HG03520 (cell line): ENCODE data around the gene CTBP2.

Experiments used
- ATAC-seq: cut with Tn5 transposase; IDR thresholded peaks from one replicate; pipeline ENCODE4 v1.9.1; 2021; ENCODE audit warnings: mild to moderate bottlenecking, moderate library complexity; ENCODE audit not compliant: unreplicated experiment

The CTBP2 gene

DNA sequence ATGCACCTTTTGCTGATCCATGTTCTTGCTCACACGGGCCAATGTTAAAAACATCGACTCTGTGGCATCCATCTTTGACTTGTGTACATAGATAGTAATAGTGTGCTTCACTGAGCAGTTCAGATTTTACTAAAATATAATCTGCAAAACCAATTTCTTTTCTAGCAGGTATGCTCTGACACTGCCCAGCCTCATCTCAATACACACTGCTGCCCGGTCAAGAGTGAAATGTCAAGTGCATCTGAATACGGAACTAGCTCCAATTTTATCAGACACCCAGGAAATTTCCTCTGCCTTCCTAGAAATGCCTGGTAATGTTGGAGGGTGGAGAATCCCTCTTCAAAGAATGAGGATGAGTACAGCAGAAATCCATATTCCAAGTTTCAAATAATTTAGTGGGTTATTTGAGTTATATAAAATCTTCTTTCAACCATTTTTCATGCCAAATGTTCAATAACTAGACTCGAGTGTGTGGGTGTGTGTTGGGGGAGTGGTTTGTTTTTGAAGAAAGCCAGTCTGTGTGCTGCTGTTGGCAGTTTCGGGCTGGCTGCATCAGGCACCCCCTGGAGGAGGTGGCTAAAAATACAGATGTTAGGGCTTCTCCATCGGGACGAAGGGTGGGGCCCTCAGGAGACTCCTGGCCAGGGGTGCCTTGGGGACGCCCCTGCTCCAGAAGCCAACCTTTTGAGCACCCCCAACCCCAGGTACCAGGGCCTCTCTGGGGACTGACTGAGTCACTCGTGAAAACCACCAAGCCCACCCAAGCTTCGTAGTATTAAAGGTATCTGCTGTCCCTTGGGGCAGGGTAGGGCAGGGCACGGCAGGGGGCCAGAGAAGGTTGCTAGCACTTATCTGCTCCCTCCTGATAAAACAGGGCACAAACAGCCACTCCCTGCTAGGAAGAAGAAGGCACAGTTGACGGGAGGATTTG is 15.4 kb downstream of the CTBP2 start:
- no peak for ATAC-seq

DNA sequence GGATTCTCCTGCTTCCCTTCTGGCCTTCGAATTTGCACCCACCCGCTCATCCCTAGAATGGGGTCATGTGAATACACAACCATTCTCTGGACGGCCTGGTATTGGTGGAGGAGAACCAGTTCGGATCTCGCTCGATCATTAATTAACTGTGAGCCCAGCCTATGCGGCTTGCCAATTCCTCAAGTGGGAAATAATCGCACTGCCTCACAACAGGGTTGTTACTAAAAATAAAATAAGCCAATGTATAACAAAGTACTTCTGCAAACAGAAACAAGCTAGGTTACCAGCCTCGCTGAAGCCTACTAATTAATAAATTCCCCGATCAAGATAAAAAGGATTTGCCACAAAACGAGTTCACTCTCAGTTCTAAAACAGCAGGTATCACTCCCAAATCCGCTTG is 16.2 kb downstream of the CTBP2 start:
- ATAC-seq = no peak

DNA sequence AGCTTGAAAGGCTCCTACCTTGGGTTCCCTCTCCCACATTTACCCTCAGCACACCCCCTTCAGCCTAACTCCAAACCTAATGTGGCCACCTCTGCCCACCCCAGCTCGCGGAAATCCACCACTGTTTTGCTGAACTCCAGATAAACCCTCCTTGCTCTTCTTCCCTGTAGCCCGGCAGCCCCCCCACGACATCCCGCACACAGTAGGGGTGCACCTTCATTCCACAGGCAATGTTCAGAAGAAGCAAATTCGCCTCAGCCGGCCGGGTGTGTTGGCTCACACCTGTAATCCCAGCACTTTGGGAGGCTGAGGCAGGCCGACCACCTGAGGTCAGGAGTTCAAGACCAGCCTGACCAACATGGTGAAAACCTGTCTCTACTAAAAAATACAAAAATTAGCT is 17.4 kb downstream of the CTBP2 start:
- no peak for ATAC-seq

DNA sequence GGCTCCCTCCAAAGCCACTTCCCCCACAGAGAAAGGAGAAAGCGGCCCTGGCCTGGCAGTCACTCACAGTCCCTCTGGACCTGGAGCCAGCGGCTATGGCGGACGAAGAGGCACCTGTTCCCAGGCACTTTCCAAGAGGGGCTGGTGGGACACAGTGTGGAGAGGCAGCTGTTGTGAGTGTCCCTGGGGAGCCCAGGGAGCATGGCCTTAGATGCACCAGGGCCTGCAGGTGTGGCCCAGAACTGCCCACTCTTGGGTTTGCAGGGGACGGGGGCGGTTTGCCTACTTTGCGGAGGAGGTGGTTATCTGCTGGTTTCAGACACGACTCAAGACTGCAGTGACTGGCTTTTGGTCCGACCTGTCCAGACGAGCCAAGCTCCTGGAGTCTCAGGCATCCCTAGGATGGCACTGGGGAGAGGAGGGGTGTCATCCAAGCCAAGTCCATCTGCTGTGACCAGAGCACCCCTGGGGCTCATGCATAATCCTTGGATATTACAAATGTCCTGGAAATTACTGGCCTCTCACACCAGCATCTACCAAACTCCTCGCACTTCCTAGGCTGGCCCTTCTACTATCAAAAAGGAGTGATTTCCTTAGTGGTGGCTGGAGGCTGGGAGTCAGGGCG is 18.4 kb downstream of the CTBP2 start:
- ATAC-seq = no peak

DNA sequence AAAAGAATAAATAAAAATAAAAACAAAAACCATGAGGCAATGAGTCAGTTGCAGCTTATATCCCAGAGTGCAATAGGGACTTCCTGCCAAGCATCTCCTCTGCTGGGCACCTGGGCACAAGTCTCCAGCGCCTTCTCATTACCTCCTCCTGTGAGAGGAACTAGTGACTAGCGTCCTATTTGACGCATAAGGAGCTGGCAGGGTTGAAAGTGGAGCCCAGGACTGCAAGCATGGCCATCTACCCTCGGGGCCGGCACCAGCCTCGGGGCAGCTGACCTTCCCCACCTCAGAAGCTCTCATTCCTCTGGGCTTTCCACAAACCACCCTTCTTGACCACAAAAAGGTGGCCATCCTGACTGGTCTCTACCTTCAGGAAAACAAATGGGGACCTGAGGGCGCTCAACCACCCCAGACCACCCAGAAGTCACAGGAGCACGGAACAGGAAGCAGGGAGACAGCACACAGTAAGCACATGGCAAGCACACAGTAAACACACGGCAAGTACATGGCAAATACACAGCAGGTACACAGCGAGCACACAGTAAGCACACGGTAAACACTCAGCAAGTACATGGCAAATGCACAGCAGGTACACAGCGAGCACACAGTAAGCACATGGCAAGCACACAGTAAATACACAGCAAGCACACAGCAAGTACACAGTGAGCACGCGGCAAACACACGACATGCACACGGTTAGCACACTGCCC is 19.1 kb downstream of the CTBP2 start:
- ATAC-seq = no peak

DNA sequence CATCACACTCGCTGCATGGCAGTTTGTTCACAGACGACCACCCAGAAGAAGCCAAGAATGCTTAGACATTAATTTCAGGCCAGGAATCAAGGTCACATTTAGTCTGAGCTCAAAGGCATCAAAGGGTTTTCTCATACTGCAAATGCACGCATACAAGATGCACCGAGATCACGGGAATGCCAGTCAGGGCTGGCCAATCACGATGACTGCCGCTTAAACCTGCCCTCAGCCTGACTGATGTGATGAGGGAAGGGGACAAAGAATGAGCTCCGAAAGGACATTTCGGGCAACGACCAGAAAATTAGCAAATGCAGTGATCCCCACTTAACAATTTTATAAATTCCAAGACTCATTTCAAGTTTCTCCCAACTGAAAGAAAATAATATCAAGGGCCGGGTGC is 20.2 kb downstream of the CTBP2 start:
- ATAC-seq = no peak

DNA sequence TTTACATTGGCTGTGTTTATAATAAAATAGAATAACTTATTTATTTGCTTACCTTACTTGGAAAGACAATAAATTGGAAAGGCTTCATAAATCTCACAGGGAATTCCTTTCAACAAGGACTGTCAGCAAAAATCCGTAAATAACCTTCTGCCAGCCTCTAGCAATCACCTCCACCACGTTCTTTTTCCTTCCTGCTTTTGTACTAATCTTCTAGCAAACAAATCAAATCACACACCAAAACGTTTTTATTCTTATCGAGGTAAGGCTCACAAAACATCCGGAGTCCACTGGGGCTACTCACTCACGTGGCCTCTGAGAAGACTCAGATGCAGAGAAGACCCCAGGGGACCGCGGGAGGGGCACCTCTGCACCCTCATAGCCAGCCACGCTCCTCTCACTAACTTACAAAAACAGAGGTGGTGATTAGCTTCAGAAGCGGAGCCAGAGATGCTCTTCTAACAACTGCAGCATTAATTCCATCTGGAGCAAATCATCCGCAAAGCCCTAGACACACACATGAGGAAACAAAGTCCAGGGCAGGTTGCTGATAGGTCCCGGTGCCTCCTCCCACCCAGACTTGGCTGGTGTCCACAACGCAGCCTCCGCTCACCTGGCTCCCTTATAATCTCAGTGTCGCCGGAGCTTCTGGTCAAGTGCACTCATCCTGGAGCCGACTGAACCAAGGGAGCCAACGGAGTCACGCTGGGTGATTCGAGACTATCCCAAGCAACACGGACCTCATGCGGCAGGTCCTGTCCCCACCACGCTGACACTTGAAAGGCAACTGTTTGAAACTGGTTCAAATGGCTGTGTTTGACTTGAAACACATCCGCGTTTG is 22.5 kb downstream of the CTBP2 start:
- ATAC-seq = no peak

DNA sequence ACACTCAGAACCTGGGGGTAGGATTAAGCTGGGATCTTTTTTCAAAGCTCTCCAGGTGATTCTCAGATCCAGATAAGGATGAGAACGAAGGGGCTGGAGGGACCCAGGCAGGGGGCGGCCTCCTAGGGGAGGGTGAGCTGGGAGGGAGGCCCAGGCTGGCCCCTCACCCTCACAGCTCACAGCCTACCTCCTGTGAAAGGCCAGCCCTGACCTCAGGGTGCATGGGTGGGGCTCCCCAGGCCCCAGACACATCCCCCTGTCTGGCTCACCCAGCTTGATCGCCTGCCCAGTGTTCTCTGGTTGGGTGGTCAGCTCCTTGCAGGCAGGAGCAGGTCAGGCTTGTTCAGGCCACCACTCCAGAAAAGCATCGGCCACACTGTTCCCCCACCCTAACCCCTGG is 24.3 kb downstream of the CTBP2 start:
- ATAC-seq = no peak

DNA sequence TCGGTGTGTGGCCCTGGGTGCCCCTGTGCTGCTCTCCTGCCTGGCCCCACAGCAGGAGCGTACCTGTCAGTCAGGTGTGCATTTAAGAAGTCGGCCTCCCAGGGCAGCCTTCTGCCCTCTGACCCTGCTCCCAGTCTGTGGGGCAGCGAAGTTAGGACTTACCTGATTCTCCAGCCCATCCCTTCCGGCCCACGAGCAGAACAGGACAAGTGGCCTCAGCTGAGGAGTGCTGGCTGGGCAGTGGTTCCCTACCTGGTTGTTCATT is 24.7 kb downstream of the CTBP2 start:
- ATAC-seq = no peak

DNA sequence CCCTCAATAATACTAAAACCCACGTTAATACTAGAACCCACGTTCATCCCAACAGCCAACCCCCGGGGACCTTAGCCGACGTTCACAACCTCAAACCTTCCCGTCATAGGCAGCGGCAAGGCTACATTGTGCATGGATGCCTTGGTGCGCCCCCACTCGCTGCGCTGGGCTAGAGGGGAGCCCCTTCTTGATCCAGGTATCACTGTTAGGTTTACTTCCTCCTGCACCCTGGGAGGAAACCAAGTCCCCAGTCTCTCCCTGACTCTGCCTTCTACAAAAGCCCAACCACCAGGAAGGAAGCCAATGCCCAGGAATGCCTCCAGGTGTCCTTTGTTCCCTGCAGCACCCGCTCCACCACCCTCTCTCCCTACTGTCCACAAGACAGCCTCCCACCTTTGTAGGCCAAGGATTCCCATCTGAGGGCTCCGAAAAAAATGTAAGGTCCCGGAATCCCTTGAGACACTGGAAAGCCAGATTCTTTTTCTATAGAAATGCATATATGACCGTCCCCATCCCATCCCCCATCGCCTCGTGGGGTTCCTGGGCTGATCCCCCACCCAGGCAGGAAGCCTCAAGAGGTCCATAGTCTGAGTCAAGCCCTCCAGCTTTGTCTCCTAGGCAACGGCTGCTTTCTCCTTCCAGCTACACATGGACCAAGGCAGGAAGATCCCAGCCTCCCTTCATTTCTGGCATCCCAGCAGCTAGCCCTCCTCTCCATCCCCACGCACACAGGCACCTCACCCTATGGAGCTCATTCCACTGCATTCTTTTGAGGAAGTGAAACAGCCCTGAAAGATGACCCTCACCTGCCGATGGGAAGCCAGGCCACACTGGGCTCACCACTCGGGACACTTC is 25.2 kb downstream of the CTBP2 start:
- no peak for ATAC-seq

DNA sequence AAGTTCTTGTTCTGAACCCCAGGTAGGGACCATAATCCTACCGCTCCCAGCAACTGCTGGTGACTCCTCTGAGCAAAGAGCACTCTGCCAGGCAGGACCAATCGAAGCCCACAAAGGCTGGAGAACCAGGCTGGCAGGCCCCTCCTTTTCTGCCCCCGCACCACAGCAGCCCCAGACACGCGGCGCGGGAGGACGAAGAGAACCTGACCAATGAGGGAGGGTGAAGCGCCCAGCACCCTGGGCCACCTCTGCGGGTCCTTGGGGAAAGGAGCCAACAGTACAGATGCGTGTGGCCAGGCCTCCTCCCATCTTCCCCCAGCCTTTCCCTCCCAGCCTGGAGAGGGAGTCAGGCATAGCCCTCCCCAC is 25.9 kb downstream of the CTBP2 start:
- ATAC-seq = no peak

DNA sequence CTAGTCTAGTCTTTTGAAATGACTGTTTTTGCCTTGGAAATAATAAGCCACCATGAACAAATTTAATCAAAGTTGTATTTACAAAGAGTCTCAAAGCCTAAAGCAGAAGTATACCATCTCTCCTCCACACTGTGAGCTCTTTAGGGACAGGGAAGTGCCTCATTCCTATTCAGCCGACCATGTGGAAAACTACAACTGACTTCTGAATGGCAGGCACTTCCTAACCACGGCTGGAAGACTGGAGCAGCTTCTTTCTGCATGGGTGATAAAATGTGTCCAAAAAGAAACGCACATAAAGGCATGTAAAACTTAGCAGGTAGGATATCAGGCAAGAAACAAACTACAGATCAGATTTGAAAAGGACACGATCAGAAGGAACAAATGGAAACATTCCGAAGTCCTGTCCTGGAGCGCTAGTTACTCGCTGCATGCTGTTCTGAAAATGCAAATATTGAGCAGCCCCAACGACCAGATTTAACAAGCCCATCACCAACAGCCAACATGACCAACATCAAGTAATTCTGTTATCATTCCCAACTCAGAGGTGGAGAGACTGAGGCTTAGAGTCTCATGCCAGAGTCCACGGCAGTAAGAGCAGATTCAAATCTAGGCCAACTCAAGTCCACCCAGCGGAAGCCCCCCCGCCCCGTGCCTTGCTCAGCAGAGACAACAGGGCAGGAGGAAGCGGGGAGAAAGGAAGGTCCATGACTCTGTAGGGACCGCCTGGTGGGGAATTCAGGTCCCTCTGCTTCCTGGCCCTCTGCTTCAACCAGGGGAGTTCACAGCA is 26.5 kb downstream of the CTBP2 start:
- no peak for ATAC-seq

DNA sequence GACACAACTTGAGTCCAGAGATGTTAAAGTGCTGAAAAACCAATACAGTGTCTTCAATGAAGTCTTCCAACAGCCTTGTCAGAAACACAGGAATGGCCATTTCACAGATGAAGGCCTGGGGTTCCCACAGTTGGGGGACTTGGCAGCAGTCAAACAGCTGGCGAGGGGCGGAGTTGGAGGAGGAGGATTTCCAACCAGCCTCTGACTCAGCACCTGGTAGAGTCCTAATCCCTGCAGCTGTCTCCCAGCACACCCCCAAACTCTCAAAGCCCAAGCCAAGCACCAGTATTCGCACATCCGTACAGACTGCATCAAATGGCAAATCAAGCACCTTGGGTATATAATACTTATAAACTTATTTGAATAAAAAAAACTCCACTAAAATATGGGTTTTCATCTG is 28.0 kb downstream of the CTBP2 start:
- no peak for ATAC-seq

DNA sequence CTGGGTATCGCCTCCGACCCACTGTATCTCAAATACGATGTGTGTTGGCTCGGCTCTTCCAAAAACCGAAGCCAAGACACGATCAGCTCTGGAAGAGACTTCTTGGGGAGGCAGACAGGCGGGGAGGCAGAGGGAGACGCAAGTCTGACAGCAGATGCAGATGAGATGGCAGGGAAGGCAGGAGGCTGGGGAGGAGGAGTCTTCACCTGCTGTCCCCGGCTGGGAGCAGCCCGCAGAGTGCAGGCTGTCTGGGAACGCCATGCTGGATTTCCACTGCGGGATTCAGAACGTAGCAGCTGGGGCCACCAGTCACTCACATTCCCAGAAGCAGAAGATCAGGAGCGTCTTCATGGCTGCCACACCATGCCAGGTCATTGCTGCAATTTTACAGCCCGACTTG is 29.4 kb downstream of the CTBP2 start:
- no peak for ATAC-seq

DNA sequence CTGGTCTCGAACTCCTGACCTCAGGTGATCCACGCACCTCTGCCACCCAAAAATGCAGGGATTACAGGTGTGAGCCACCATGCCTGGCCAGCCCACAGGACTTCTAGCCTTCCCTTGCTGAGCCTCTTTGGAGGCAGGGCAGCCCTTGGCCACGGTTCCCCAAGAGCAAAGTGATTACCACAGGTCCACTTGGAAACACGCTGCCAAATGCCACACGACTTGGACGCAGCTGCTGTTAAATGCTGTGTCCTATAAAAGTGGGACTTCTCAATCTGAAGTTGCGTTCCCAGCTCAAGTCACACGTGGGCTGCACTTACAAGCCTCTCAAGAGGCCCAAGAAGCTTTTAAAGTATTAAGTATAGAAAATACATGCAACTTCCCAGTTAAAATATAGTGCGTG is 30.1 kb downstream of the CTBP2 start:
- no peak for ATAC-seq

DNA sequence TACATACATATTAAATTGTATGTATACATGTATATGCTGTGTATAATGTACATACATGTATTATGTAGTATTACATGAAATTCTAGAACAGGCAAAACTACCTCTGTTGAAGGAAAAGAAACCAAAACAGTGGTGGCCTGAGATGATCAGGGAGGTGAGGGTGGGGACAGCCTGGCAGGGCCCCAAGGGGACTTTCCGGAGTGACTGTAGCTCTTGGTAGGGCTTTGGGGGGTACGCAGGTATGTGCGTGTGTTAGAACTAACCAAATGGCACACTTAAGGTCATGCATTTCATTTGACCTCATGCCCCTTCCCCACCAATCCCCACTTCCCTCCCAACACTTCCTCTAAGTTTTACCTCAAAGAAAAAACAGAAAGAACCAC is 31.3 kb downstream of the CTBP2 start:
- no peak for ATAC-seq

DNA sequence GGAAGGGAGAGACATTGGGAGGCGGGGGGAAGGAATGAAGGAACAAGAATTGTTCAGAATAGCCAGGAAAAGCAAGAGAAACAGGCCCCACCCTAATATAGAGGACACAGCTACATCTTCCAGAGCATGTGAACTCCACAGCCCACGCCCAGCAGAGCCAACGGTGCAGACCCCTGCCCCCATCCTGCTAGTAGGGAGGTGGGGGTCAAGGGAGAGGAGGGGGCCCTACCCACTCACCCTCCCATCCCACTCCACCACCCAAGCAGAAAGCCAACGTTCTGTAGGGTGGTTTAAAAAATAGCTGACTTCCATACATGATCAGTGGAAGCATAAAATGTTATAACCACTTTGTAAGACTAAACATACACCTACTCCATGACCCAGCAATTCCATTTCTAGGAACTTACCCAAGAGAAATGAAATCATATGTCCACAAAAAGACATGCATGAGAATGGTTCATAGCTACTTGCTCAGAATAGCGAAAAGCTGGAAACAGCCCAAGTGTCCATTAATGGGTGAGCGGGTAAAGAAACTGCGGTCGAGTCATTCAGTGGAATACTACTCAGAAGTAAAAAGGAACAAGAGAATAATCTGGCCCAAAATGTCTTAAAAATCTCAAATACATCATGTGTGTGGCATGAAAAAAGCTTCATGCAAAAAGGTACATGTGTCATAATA is 31.8 kb downstream of the CTBP2 start:
- ATAC-seq = no peak

DNA sequence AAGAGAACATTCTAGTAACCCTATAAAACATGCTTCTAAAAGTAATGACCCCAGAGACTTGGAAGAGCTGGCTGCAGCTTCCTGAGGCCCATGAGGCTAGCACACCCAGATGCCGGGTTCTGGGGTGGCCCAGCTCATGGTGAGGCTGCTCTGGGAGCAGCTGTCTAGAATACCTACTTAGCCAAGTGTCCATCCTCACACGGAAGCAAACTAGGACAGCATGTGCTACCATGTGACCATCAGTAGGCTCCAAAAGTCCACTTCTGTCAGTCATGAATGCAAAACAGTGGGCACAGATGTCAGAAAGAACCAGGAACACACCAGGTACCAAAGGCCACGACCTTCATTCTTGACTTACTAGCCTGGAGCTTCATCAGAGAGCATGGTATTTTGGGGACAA is 32.4 kb downstream of the CTBP2 start:
- no peak for ATAC-seq

DNA sequence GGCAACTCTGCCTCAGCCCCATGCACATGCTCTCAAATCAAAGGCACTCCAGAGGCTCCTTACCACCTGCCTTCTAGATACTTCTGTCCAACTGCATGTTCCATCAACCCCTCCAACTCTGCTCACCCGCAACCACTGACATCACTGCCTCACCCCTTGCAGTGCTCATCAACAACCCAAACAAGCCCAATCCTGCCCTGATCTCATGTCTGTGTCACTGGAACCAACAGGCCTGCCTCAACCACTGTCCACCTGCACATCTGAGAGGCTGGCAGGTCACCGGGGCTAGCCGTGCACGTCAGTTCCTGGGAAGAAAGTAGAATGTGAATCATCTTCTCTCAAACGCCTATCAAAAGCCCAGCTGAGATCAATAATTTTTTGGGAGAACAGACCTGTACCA is 33.3 kb downstream of the CTBP2 start:
- ATAC-seq = no peak
